ENCODE measurements around the gene PRADC1. TPM values are rescaled to one million over a fixed set of nuclear protein-coding genes. Genes with fewer than 3 reads are reported as not detected.

PRADC1 gene
- total RNA-seq, 1 donor from 2014 or later = 8.1 TPM

DNA sequence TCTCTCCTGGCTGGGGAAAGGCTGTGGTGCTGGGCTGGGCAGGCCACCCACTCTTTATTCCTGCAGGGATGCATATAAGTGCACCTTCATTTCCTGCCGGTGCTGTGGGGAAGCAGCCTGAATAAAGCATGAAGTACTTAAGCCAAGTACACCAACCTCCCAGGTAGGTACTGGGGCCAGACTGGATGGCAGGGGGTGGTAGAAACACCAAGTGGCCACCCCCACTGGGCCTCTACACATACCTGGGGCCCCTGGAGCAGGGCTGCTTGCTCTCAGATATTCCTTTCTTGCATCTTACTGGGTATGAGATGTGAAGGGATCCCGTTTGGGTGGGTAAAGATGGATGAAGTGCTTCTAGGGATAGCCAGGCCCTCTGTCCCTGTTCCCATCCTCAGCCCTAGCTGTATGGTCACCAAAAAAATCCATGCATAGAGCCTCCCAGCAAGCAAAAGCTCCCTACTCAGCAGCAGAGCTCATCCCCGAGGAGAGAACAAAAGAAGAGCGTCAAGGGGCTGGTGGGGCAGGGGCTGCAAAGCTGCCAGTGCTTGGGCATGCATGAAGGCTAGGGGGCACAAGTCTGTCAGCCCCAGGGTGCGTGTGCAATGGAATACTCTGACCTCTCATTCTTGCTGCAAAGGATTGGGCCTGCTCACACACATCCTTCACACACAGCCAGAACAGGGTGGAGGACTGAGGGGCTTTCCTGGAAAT lies 23.0 kb upstream of the PRADC1 start:
- no peaks in the 10 kb centered on the region for H3K27me3 ChIP-seq
- H3K4me3 ChIP-seq = no peak overlapping the region
- intact Hi-C loops (cut with DNase I) = no loop called here
- H3K27ac ChIP-seq = no peak overlapping the region
- no peak for DNase-seq (ENCODE audit: extremely low spot score in 2 of 2)
- no peaks in the 10 kb centered on the region for H3K9me3 ChIP-seq
- no peak for TF ChIP-seq POLR2A (IDR thresholded peaks at IDR 0.05)
- TF ChIP-seq POLR2AphosphoS5 (IDR thresholded peaks at IDR 0.05; ENCODE audit: insufficient read depth in 1 of 2, low read depth in 1 of 2) = no peak
- TF ChIP-seq, protein P1, sequence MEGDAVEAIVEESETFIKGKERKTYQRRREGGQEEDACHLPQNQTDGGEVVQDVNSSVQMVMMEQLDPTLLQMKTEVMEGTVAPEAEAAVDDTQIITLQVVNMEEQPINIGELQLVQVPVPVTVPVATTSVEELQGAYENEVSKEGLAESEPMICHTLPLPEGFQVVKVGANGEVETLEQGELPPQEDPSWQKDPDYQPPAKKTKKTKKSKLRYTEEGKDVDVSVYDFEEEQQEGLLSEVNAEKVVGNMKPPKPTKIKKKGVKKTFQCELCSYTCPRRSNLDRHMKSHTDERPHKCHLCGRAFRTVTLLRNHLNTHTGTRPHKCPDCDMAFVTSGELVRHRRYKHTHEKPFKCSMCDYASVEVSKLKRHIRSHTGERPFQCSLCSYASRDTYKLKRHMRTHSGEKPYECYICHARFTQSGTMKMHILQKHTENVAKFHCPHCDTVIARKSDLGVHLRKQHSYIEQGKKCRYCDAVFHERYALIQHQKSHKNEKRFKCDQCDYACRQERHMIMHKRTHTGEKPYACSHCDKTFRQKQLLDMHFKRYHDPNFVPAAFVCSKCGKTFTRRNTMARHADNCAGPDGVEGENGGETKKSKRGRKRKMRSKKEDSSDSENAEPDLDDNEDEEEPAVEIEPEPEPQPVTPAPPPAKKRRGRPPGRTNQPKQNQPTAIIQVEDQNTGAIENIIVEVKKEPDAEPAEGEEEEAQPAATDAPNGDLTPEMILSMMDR (IDR thresholded peaks at IDR 0.05) = no peak
- peaks cover 0 to 28% of the 10 kb centered on the region in 2 donors for H3K36me3 ChIP-seq
- no peaks in the 10 kb centered on the region for H3K4me1 ChIP-seq

DNA sequence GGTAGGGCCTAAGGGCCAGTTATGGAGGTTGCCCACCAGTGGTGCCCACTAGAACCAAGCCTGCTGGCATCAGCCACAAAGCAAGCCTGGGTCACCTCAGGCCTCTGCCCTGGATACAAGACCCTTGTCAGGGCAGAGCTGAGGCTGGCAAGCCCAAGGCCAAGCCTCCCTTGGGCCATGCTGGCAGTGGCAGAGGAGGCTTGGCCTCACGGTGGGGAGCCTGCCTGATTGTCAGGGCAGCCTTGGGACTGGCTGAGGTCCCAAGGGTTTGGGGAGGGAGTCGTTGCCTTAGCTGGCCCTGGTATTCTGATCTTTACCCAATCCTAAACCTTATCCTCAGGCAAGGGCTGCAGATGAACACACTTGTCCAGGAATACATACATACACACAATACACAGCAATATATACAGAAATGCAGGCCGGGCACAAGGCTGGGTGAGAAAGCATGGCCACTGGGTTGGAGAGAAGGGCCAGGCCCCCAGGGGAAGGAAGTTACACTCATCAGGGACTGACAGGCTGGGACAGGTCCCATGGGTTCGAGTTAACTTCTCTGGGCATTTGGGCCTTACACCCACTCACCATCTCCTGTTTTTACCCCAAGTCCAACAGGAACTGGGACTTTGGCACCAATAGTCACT lies 22.1 kb upstream of the PRADC1 start:
- no peak overlapping the region for H3K27ac ChIP-seq
- intact Hi-C loops (cut with DNase I) = no loop called here
- no peaks in the 10 kb centered on the region for H3K4me1 ChIP-seq
- no peaks in the 10 kb centered on the region for H3K9me3 ChIP-seq
- H3K36me3 ChIP-seq = peaks cover 0 to 38% of the 10 kb centered on the region in 2 donors
- no peaks in the 10 kb centered on the region for H3K27me3 ChIP-seq
- DNase-seq (ENCODE audit: extremely low spot score in 2 of 2) = no peak
- TF ChIP-seq POLR2AphosphoS5 (IDR thresholded peaks at IDR 0.05; ENCODE audit: insufficient read depth in 1 of 2, low read depth in 1 of 2) = no peak
- TF ChIP-seq, protein P1 (IDR thresholded peaks at IDR 0.05) = no peak
- TF ChIP-seq POLR2A (IDR thresholded peaks at IDR 0.05) = no peak
- no peak overlapping the region for H3K4me3 ChIP-seq

DNA sequence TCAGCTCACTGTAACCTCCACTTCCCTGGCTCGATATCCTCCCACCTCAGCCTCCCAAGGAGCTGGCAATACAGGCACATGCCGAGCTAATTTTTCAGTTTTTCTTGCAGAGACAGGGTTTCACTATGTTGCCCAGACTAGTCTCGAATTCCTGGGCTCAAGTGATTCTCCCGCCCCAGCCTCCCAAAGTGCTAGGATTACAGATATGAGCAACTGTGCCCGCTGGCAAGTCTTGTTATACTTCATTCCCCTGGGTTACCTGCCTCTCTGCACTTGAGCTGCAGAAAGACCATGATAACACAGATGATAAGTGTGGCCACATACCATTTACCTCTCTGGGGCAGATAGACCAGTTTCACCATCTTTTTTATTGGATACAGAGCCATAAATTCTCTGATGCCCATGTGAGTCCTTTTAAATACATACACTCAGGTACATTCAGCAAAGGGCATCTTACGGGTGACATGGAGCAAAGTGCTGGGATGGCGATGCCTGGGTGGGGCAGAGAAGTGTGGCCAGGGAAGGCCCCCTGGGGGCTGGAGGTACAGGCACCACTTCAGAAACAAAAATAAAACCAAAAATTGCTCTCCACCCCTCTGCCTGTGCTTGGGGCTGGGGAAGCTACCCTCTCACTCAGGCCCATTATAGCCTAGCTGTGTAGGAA lies 21.4 kb upstream of the PRADC1 start:
- Histone ChIP-seq H3K36me3 (peaks cover 0 to 44% of the 10 kb centered on the region in 2 donors), H3K4me1 (no peaks in the 10 kb centered on the region), H3K9me3 (no peaks in the 10 kb centered on the region), H3K27ac (no peak overlapping the region), H3K27me3 (no peaks in the 10 kb centered on the region), H3K4me3 (no peak overlapping the region)
- TF ChIP-seq POLR2AphosphoS5 (IDR thresholded peaks at IDR 0.05; ENCODE audit: insufficient read depth in 1 of 2, low read depth in 1 of 2) (no peak), POLR2A (IDR thresholded peaks at IDR 0.05) (no peak)
- TF ChIP-seq, protein P1 (IDR thresholded peaks at IDR 0.05) = no peak
- DNase-seq (ENCODE audit: extremely low spot score in 2 of 2) = no peak
- intact Hi-C loops (cut with DNase I) = no loop called here

DNA sequence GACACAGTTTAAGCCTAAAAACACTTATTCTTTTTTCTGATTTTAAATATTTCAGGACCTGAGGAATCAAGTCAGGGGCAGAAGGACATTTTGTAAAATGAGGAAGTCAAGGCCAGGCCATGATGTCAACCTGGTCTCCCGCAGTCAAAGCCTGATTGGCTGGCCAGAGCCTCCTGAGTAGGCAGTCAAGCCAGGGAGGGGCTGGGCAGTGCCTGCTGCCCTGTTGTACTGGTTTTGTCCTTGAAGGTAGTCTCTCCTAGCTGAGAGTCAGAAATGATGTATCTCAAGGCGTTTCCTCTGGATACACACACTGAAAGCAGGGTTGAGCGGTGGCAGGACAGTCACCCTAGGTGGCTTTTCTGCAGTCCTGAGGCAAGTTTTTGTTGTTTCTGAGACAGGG lies 20.9 kb upstream of the PRADC1 start:
- Histone ChIP-seq H3K4me3 (no peak overlapping the region), H3K4me1 (no peaks in the 10 kb centered on the region), H3K27me3 (no peaks in the 10 kb centered on the region), H3K9me3 (no peaks in the 10 kb centered on the region), H3K27ac (no peak overlapping the region), H3K36me3 (peaks cover 0 to 50% of the 10 kb centered on the region in 2 donors)
- TF ChIP-seq POLR2AphosphoS5 (IDR thresholded peaks at IDR 0.05; ENCODE audit: insufficient read depth in 1 of 2, low read depth in 1 of 2) (no peak), POLR2A (IDR thresholded peaks at IDR 0.05) (no peak)
- TF ChIP-seq, protein P1 (IDR thresholded peaks at IDR 0.05) = no peak
- no peak for DNase-seq (ENCODE audit: extremely low spot score in 2 of 2)
- intact Hi-C loops (cut with DNase I) = no loop called here
